Panc1 (cell line): ENCODE measurements around the gene TMEM168. TPM values are rescaled to one million over a fixed set of nuclear protein-coding genes. Genes with fewer than 3 reads are reported as not detected.
"Not testable (repeated sequence)": the region's sequence is repeated elsewhere in the genome, so short reads cannot be mapped to it uniquely, and the experiment has no call there.

Experiments used
- ATAC-seq: fragments of 200-7000 bp; cut with Tn5 transposase; 2 replicates; pipeline ENCODE4 v1.9.1; 2020; ENCODE audit warnings: mild to moderate bottlenecking, moderate library complexity
- BruUV-seq: library from RNA; stranded (reverse); fragments of 400-500 nt; replicated peaks from 2 replicates; lab custom pipeline; 2021; lab: Mats Ljungman, UMichigan
- CTCF ChIA-PET: fragments of 300-600 bp; sonication (Branson Sonifier 250); formaldehyde crosslinking; loops from one replicate; lab custom pipeline; 2022; ENCODE audit warnings: antibody characterized with exemption; lab: Charles Lee
- POLR2A ChIA-PET: fragments of 300-600 bp; sonication (Branson Sonifier 250); formaldehyde crosslinking; loops from one replicate; lab custom pipeline; 2022; ENCODE audit warnings: antibody characterized with exemption; lab: Charles Lee
- DNase-seq: peaks from one replicate; pipeline ENCODE4 v3.0.0-alpha.2; 2010; ENCODE audit warnings: low read depth, low spot score
- H3K27ac ChIP-seq: 2 replicates; pipeline ENCODE4 v1.5.1; 2011; ENCODE audit warnings: mild to moderate bottlenecking, low read length, inconsistent platforms
- H3K27me3 ChIP-seq: fragments of 200-500 bp; sonication (Bioruptor generic); 2 replicates; pipeline ENCODE4 v1.6.0; 2014; ENCODE audit warnings: low read length, inconsistent platforms; ENCODE audit not compliant: control insufficient read depth, insufficient read depth
- H3K36me3 ChIP-seq: fragments of 200-500 bp; sonication (Bioruptor generic); 2 replicates; pipeline ENCODE4 v1.5.1; 2014; ENCODE audit warnings: inconsistent platforms, mild to moderate bottlenecking, low read length, moderate library complexity; ENCODE audit not compliant: control insufficient read depth, insufficient read depth
- H3K4me1 ChIP-seq: 2 replicates; pipeline ENCODE4 v1.5.1; 2011; ENCODE audit warnings: inconsistent platforms, mild to moderate bottlenecking, low read length, moderate library complexity; ENCODE audit not compliant: control insufficient read depth, insufficient read depth
- H3K4me3 ChIP-seq, 2 experiments: 2 replicates each; pipeline ENCODE4 v1.5.1; 2011 to 2012; ENCODE audit warnings: low read depth in 2 of 2, low read length in 2 of 2, mild to moderate bottlenecking in 2 of 2, inconsistent platforms in 1 of 2, moderate library complexity in 1 of 2
- H3K9me3 ChIP-seq: fragments of 200-500 bp; sonication (Bioruptor generic); 2 replicates; pipeline ENCODE4 v1.5.1; 2014; ENCODE audit warnings: low read depth, mild to moderate bottlenecking, inconsistent platforms, low read length, moderate library complexity; ENCODE audit not compliant: control insufficient read depth, insufficient read depth
- CTCF ChIP-seq: fragments of 450-650 bp; IDR thresholded peaks from 2 replicates; pipeline ENCODE4 v1.5.1; 2017; ENCODE audit warnings: mild to moderate bottlenecking
- POLR2AphosphoS5 ChIP-seq: IDR thresholded peaks from 2 replicates; pipeline ENCODE4 v1.6.1; 2012; ENCODE audit warnings: mild to moderate bottlenecking, low read depth, low read length, moderate library complexity
- SIN3A ChIP-seq: IDR thresholded peaks from 2 replicates; pipeline ENCODE4 v1.6.1; 2012; ENCODE audit warnings: low read depth, mild to moderate bottlenecking, low read length, moderate library complexity, borderline replicate concordance; ENCODE audit not compliant: insufficient read depth
- TCF7L2 ChIP-seq: IDR thresholded peaks from 2 replicates; pipeline ENCODE4 v1.6.1; 2011; ENCODE audit warnings: mild to moderate bottlenecking, low read depth, low read length, inconsistent platforms
- in situ Hi-C: cut with HindIII; loops from 2 replicates; pipeline ENCODE4 v1.10.0; 2016; ENCODE audit warnings: low sequenced_read_pairs, low pct_unique_long_range_greater_than_20kb
- intact Hi-C: fragments of 100-400 bp; cut with micrococcal nuclease; formaldehyde crosslinking; loops from one replicate; pipeline ENCODE4 v1.10.0; 2022; ENCODE audit not compliant: unreplicated experiment
- total RNA-seq: library from RNA; stranded (reverse); gene quantifications from one replicate; pipeline ENCODE4 v1.2.1, GENCODE V29; 2021; ENCODE audit not compliant: unreplicated experiment
- TF ChIP-seq, protein P1 (sequence below), 2 experiments: IDR thresholded peaks; 2 replicates each; pipeline ENCODE4 v1.6.1; 2011 to 2012; ENCODE audit warnings: low read depth in 2 of 2, control low read depth in 1 of 2, low read length in 1 of 2, mild to moderate bottlenecking in 1 of 2, moderate library complexity in 1 of 2; ENCODE audit not compliant: insufficient read depth in 1 of 2

Gene TMEM168
- total RNA-seq, 1 experiment from 2014 or later: 0.26 TPM

DNA sequence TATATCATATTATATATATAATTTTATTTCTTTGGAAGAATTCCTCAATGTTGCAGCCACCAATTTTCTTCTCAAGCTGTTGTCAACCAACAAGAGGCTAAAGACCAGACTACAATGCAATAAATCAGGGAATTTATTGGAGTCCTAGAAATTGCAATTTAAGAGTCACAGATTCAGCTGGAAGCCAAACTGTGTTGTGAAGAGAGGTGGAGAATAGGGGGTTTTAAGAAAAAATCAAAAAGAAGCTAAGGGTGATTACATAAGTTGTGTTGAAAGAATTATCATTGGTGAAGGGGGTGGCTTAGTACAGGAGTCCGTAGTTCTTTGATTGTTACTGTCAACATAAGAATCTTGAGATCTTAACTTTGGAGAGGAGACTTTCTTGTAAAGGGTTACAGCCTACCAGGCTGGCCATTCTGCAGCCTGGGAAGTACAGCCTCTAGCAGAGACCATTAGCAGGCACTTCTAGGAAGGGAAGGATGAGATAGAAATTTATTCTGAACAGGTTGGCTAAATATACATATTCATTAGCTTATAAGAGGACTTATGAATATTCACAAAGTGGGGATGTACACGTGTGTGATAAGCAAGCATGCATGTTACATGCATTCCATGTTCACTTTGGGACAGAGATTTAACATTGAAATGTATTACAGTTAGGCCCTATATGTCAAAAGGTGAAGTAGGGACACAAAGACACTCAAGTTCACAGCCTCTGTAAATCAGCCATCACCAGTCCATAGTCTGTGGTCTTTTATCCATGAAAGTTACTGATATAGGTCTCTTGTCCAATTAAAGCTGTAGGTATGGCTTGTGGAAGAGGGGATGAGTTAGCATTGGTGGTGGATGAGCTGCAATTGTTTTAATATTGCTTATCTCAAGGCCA is 8.3 kb upstream of the TMEM168 start:
- in situ Hi-C loops: no loop called here
- CTCF ChIA-PET: no interaction called here

DNA sequence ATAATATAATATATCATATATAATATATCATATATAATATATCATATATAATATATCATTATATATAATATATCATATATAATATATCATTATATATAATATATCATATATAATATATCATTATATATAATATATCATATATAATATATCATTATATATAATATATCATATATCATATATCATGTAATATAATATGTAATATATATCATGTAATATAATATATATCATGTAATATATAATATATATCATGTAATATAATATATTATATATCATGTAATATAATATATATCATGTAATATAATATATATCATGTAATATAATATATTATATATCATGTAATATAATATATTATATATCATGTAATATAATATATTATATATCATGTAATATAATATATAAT is 6.4 kb upstream of the TMEM168 start:
- ATAC-seq, in situ Hi-C loops, H3K27ac ChIP-seq, POLR2A ChIA-PET, DNase-seq, H3K4me1 ChIP-seq, H3K27me3 ChIP-seq, H3K9me3 ChIP-seq, intact Hi-C loops, H3K36me3 ChIP-seq, BruUV-seq, H3K4me3 ChIP-seq, CTCF ChIA-PET: not testable (repeated sequence)

More for the DNA sequence above, 8.3 kb upstream of the TMEM168 start:
- intact Hi-C loops: no loop called here
- no peaks in the 10 kb centered on the region for H3K4me1 ChIP-seq
- H3K36me3 ChIP-seq: no peaks in the 10 kb centered on the region
- no peak overlapping the region for H3K4me3 ChIP-seq
- POLR2A ChIA-PET: interaction anchor here (0.6 kb wide), 1 partner anchor 27 kb away, joined by 8 read pairs; no protein-coding TSS in a partner anchor
- H3K27me3 ChIP-seq: no peaks in the 10 kb centered on the region
- TF ChIP-seq, protein P1, sequence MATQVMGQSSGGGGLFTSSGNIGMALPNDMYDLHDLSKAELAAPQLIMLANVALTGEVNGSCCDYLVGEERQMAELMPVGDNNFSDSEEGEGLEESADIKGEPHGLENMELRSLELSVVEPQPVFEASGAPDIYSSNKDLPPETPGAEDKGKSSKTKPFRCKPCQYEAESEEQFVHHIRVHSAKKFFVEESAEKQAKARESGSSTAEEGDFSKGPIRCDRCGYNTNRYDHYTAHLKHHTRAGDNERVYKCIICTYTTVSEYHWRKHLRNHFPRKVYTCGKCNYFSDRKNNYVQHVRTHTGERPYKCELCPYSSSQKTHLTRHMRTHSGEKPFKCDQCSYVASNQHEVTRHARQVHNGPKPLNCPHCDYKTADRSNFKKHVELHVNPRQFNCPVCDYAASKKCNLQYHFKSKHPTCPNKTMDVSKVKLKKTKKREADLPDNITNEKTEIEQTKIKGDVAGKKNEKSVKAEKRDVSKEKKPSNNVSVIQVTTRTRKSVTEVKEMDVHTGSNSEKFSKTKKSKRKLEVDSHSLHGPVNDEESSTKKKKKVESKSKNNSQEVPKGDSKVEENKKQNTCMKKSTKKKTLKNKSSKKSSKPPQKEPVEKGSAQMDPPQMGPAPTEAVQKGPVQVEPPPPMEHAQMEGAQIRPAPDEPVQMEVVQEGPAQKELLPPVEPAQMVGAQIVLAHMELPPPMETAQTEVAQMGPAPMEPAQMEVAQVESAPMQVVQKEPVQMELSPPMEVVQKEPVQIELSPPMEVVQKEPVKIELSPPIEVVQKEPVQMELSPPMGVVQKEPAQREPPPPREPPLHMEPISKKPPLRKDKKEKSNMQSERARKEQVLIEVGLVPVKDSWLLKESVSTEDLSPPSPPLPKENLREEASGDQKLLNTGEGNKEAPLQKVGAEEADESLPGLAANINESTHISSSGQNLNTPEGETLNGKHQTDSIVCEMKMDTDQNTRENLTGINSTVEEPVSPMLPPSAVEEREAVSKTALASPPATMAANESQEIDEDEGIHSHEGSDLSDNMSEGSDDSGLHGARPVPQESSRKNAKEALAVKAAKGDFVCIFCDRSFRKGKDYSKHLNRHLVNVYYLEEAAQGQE (IDR thresholded peaks at IDR 0.05; ENCODE audit: insufficient read depth in 1 of 2, low read depth in 2 of 2, low read length in 1 of 2): no peak
- TF ChIP-seq SIN3A (no peak), CTCF (no peak), POLR2AphosphoS5 (no peak), TCF7L2 (no peak)
- ATAC-seq (no peak), DNase-seq (no peak)
- H3K9me3 ChIP-seq: no peaks in the 10 kb centered on the region
- no peak overlapping the region for H3K27ac ChIP-seq
- no TSS peak for BruUV-seq

- Histone ChIP-seq H3K4me1 (no peaks in the 10 kb centered on the region), H3K9me3 (no peaks in the 10 kb centered on the region), H3K4me3 (peak overlapping the region in 1 of 2 experiments; percentile 55; a peak in 1 of 4 replicates), H3K36me3 (no peaks in the 10 kb centered on the region; the same call in 1 of the 2 replicates), H3K27me3 (no peaks in the 10 kb centered on the region), H3K27ac (no peak overlapping the region)
- DNase-seq (no peak), ATAC-seq (0 out of 2 replicates have a peak, but pooled peaks have one; percentile 17)
- TF ChIP-seq POLR2AphosphoS5 (no peak), SIN3A (no peak), TCF7L2 (no peak), CTCF (no peak)
- TF ChIP-seq, protein P1 (IDR thresholded peaks at IDR 0.05; ENCODE audit: insufficient read depth in 1 of 2, low read depth in 2 of 2, low read length in 1 of 2): no peak
- ChIA-PET POLR2A (no interaction called here), CTCF (no interaction called here)
- BruUV-seq: no TSS peak
- in situ Hi-C loops: no loop called here
- intact Hi-C loops: no loop called here
Observed at GRCh38 chr7:112792441-112792840, 2.2 kb upstream of the TMEM168 start.
